Stimulated activated CD8-positive, alpha-beta memory T cell treated with anti-CD3 and anti-CD28 coated beads, Interleukin-15, amount 100 ng/mL, for 1 hour (primary cell): Measurements from ENCODE around the gene TMEM117.

Experiments used
- DNase-seq: peaks from one replicate; pipeline ENCODE4 v3.0.0-alpha.2; 2020; ENCODE audit warnings: low read depth

TMEM117 gene

GRCh38 chr12:43835656-43836474, at the start of gene TMEM117:
TMEM117 (plus strand) TSS chr12:43836081.
- peak; percentile 14 for DNase-seq

DNA sequence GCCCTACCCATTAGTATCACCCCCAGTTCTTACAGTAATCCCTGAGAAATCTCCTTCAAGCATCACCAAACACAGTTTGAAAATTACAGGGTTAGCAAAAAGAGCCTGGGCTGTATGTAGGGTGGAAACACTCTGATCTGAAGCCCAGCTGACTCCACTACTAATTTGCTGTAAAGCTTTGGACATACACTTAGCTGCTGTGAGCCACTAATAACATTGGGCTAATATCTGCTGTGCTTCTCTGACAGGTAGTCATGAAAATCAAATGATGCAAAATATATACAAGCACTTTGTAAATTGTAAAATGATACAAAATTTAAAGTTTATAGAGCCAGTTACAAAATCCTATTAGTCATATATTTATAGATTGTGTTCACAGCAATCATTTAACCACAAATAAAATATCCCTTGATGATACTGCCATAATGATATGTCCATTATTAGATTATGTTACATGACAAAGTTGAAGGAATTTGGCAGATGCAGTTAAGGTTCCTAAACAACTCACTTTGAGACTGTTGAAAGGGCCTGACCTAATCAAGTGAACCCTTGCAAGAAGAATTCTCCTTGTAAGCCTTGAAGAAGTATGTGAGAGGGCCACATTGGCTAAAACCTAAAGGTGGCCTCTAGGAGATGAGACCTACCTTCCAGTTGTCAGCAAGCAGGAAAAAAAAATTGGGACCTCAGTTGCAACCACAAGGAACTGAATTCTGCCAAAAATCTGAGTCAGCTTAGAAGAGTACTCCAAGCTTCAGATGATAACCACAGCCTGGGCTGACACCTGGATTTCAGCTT, 48.8 kb upstream of the TMEM117 start:
- no peak for DNase-seq

- no peak for DNase-seq
Measured at GRCh38 chr12:43789941-43790340, 45.9 kb upstream of the TMEM117 start.

GRCh38 chr12:43795716-43796280, 40.1 kb upstream of the TMEM117 start:
- DNase-seq, result no peak

- DNase-seq, result no peak
Measured at GRCh38 chr12:43797561-43798217, 38.2 kb upstream of the TMEM117 start.

DNA sequence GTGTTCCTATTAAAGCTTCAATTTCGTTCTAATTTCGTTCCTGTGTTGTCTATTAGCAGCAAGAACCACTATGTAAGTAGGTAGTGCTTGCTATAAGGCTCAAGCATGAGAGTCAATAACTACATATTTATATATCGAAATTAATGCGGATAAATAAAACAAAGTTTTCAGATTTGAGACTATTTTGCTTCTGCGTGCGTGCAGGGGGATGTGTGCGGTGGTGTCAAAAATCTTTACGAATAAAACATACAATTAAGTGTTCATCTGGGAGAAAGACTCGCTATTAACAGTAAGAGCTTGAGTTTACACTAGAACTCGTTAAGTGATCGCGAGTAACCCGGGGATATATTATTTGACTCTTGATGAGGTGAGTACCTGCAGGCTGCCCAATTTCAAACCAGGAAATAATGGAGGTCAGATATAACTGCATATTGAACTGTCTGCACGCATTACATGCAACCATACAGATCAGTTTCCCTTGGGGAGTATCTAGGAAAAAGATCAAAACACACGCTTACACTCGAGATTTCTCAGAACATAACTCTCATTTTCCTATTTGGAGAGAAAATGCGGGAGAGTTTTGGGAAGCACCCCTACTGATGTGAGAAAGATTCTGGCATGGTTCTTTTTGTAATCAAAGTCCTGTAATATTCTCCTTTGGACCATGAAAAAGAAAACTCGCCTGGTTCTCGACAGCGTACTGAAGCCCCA, 30.6 kb upstream of the TMEM117 start:
- no peak for DNase-seq

GRCh38 chr12:43805860-43806736, 29.8 kb upstream of the TMEM117 start, which contains the start of gene TWF1:
TWF1 (minus strand) TSS chr12:43806317; CDS start chr12:43806245, 72 bp downstream.
- peak; percentile 61 for DNase-seq

- no peak for DNase-seq
Measured at GRCh38 chr12:43806737-43807072, 29.2 kb upstream of the TMEM117 start.

DNA sequence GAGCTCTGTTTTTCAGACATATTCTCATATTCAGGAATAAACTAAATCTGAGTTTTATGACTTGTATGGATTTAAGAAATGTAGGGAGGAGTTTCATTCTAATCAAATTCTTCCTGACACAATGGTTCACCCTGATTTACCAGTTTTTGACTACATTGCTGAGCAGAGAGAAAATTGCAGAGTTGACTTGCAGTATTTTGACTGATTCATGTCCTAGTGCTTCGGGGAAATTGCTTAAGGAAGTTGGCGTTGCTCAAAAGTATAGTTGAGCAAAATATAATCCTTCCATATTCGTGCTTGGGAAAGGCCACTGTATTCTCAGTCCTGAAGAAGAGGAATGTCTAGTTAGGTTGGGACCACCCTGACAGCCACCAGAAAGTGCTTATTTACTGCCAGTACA, 28.5 kb upstream of the TMEM117 start:
- no peak for DNase-seq

DNA sequence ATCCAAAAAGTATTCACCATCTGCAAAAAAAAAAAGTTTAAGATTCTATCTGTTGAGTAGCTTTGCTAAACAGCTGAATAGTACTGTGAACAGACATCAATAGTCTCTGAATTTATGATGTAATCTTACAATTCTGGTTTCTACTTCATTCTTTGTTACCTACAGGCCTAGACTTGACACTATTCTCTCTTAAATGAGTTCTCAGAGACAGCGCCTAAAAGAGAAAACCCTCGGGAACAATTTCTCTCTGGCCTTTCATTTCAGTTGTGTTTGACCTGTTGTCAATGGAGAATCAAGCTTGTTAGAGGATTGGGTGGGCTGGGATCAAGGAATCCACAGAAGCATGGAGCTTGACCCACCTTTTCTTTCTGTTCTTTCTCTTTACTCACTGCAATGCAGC, 23.8 kb upstream of the TMEM117 start:
- DNase-seq, result no peak

DNA sequence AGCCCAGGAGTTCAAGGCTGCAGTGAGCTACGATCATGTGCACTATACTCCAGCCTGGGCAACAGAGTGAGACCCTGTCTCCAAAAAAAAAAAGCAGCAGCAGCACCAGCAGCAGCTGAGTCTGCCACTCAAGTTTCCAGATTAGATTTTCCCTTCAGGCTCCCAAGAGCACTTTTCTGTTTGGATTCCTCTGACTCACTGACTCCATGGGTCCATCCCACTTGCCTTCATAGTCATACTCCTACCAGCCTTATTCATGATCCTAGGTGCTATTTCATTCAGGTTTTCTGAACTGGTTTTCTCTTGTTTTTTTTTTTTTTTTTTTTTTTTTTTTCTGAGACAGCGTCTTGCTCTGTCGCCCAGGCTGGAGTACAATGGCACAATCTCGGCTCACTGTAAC, 23.0 kb upstream of the TMEM117 start:
- DNase-seq, result no peak

- no peak for DNase-seq
Measured at GRCh38 chr12:43815416-43815815, 20.5 kb upstream of the TMEM117 start.

- DNase-seq, result no peak
Measured at GRCh38 chr12:43816168-43816567, 19.7 kb upstream of the TMEM117 start.

- no peak for DNase-seq
Measured at GRCh38 chr12:43824207-43824775, 11.6 kb upstream of the TMEM117 start.

DNA sequence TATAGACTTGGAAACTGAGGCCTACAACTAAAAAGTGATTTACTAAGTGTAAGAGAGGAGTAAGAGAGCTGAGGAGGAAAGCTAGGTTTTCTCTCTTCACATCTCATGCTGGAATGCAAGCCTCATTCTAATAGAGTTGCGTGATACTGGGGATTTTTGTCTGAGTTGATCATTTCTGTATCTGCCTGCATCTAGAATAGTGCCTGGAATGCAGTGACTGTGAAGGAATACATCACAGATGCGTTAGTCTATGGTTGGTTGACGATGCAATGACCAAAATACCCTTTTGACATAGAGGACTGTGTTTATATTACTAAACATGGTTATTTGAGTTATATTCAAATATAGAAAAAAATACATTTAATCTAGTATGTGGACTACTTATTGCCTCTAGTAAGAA, 9.2 kb upstream of the TMEM117 start:
- DNase-seq, result no peak

DNA sequence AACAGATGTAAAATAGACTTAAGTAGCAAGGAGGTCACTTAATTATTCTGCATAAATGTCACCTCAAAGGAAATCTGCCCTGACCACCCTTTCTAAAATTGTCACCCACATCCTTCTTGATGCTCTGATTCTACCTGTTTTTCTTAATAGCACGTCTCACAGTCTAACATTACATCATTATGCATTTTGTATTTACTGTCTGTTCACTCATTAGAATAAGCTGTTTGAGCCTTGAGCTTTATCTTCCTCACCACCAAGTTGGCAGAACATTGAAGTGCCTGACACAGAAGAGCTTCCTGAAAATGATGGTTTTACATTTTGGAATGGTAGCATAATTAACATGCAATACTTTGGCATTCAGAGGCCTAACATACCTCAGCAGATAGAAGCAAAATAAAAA, 8.8 kb upstream of the TMEM117 start:
- no peak for DNase-seq

- DNase-seq, result no peak
Measured at GRCh38 chr12:43832463-43833168, 3.3 kb upstream of the TMEM117 start.

DNA sequence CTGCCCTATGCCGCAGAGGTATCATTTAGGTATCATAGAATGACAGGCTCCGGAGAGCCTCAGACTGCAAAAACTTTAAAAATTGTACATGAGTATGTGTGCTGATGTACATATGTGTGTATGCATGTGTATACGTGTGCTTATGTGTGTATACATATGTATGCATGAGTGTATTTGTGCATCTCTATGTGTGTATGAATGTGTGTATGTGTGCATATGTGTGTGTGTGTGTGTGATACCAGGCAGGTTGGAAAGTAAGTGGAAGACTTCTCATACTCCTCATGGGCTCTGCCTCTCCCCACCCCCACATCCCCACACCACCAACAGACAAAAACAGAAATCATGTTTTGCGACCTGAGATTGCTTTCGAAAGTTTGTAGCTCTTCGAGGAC, 621 bp upstream of the TMEM117 start:
- DNase-seq, result no peak

GRCh38 chr12:43836475-43836989, 651 bp downstream of the TMEM117 start:
- DNase-seq, result no peak

- DNase-seq, result no peak
Measured at GRCh38 chr12:43840338-43840737, 4.5 kb downstream of the TMEM117 start.
